Body of pancreas (tissue), 4 donors: ENCODE measurements around the gene CYP4A11. TPM values are rescaled to one million over a fixed set of nuclear protein-coding genes. Genes with fewer than 3 reads are reported as not detected.
"Not testable (repeated sequence)": the region's sequence is repeated elsewhere in the genome, so short reads cannot be mapped to it uniquely, and the experiment has no call there.

Experiments used
- ATAC-seq: fragments of 150-250 bp; one replicate; pipeline ENCODE4 v1.9.1; 2016
- DNase-seq, 4 donors: peaks; one replicate each; pipeline ENCODE4 v3.0.0-alpha.2; 2019
- H3K27ac ChIP-seq, 4 donors: fragments of 200-600 bp; sonication (generic); 1 replicate in 3 of 4; 2 replicates in 1 of 4; pipeline versions ENCODE4 v1.5.1 to v1.6.1; 2016 to 2019; ENCODE audit warnings: mild to moderate bottlenecking in 1 of 4, mixed read lengths in 1 of 4, moderate library complexity in 1 of 4
- H3K27me3 ChIP-seq, 2 donors: fragments of 200-600 bp; sonication (generic); one replicate each; pipeline ENCODE4 v1.6.0; 2016; ENCODE audit warnings: mild to moderate bottlenecking in 1 of 2
- H3K36me3 ChIP-seq, 2 donors: fragments of 200-600 bp; sonication (generic); replicated peaks in 1 of 2; 2 replicates each; pipeline ENCODE4 v1.5.1; 2016; ENCODE audit warnings: low read depth in 2 of 2; ENCODE audit not compliant: insufficient read depth in 1 of 2
- H3K4me1 ChIP-seq: fragments of 200-600 bp; sonication (generic); one replicate; pipeline ENCODE4 v1.6.0; 2016
- H3K4me3 ChIP-seq, 2 donors: fragments of 200-600 bp; sonication (generic); 1 replicate in 1 of 2; 2 replicates in 1 of 2; pipeline ENCODE4 v1.5.1; 2016 to 2019
- H3K9me3 ChIP-seq, 3 donors: fragments of 200-600 bp; sonication (generic); 1 replicate in 2 of 3; 2 replicates in 1 of 3; pipeline ENCODE4 v1.5.1; 2016
- POLR2A ChIP-seq, 3 donors: fragments of 450-650 bp; IDR thresholded peaks; one replicate each; pipeline ENCODE4 v1.6.1; 2016; ENCODE audit warnings: antibody characterized with exemption in 3 of 3, mild to moderate bottlenecking in 2 of 3
- WGBS, 2 donors: methylation state at CpG; one replicate each; pipeline ENCODE4 v1.1.5; 2017; 5-methylcytosine and 5-hydroxymethylcytosine counted together
- intact Hi-C: fragments of 100-400 bp; cut with DNase I; formaldehyde crosslinking; loops from one replicate; pipeline ENCODE4 v1.15.1; 2023
- total RNA-seq, 2 donors: library from RNA; depleted of rRNA; stranded (reverse); fragments of >200 nt; gene quantifications; one replicate each; pipeline ENCODE4 v1.1.0, GENCODE V29; 2016
- TF ChIP-seq, protein P1 (sequence below), 7 experiments: fragments of 450-650 bp in 4 of 7; fragments of 200-600 bp in 3 of 7; sonication (generic) in 3 of 7; IDR thresholded peaks; one replicate each; pipeline ENCODE4 v1.5.1; 2016 to 2019; ENCODE audit warnings: antibody characterized with exemption in 7 of 7

The CYP4A11 gene, protein sequence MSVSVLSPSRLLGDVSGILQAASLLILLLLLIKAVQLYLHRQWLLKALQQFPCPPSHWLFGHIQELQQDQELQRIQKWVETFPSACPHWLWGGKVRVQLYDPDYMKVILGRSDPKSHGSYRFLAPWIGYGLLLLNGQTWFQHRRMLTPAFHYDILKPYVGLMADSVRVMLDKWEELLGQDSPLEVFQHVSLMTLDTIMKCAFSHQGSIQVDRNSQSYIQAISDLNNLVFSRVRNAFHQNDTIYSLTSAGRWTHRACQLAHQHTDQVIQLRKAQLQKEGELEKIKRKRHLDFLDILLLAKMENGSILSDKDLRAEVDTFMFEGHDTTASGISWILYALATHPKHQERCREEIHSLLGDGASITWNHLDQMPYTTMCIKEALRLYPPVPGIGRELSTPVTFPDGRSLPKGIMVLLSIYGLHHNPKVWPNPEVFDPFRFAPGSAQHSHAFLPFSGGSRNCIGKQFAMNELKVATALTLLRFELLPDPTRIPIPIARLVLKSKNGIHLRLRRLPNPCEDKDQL
- total RNA-seq: under 1 TPM in 1 of 2 donors, not detected in 1; 0.78 TPM

DNA sequence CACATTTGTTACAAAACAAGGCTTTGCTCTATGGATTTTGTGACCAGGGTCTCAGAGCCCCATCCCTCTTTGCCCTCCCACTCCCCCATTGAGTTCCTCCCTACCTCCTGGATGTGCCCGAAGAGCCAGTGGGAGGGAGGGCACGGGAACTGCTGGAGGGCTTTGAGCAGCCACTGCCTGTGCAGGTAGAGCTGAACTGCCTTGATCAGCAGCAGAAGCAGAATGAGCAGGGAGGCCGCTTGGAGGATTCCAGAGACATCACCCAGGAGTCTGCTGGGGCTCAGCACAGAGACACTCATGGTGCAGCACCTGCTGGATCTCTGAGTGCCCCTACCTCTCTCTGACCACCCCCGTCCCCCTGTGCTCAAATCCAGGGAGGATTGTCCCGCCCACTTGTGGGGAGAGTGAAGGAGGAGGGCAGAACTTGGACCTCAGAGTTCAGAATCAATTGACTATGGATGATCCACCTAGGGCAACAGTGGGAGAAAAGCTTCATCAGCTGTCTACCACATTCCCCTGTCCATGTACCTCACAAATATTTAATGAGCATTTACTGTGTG lies at the start of gene CYP4A11:
CYP4A11 (minus strand) TSS at position 342 of the 560 bp plus-strand sequence; CDS start at position 299, 43 bp downstream.
- Histone ChIP-seq H3K9me3 (no peaks in the 10 kb centered on the region), H3K4me1 (peaks cover 17% of the 10 kb centered on the region), H3K36me3 (no peaks in the 10 kb centered on the region), H3K4me3 (no peak within 1 kb of the TSS), H3K27ac (peak within 1 kb of the TSS in 3 of 4 donors; percentile 44 to 58 (median 56)), H3K27me3 (no peaks in the 10 kb centered on the region)
- ATAC-seq (no peak), DNase-seq (no peak)
- WGBS, 2 donors: 56 to 70% methylated on average over 5 of the region's 5 CpGs
- intact Hi-C loops: no loop called here
- no peak for TF ChIP-seq POLR2A (IDR thresholded peaks at IDR 0.05)
- TF ChIP-seq, protein P1, sequence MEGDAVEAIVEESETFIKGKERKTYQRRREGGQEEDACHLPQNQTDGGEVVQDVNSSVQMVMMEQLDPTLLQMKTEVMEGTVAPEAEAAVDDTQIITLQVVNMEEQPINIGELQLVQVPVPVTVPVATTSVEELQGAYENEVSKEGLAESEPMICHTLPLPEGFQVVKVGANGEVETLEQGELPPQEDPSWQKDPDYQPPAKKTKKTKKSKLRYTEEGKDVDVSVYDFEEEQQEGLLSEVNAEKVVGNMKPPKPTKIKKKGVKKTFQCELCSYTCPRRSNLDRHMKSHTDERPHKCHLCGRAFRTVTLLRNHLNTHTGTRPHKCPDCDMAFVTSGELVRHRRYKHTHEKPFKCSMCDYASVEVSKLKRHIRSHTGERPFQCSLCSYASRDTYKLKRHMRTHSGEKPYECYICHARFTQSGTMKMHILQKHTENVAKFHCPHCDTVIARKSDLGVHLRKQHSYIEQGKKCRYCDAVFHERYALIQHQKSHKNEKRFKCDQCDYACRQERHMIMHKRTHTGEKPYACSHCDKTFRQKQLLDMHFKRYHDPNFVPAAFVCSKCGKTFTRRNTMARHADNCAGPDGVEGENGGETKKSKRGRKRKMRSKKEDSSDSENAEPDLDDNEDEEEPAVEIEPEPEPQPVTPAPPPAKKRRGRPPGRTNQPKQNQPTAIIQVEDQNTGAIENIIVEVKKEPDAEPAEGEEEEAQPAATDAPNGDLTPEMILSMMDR (IDR thresholded peaks at IDR 0.05): no peak

DNA sequence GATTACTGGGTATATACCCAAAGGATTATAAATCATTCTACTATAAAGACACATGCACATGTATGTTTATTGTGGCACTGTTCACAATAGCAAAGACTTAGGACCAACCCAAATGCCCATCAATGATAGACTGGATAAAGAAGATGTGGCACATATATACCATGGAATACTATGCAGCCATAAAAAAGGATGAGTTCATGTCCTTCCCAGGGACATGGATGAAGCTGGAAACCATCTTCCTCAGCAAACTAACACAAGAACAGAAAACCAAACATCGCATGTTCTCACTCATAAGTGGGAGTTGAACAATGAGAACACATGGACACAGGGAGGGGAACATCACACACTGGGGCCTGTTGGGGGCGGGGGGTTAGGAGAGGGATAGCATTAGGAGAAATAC lies 49.3 kb upstream of the CYP4A11 start:
- H3K9me3 ChIP-seq, ATAC-seq, H3K36me3 ChIP-seq, H3K4me1 ChIP-seq, H3K4me3 ChIP-seq, DNase-seq, H3K27me3 ChIP-seq, H3K27ac ChIP-seq, intact Hi-C loops: not testable (repeated sequence)
- WGBS, 2 donors: 63 to 71% methylated on average over 2 of the region's 2 CpGs

DNA sequence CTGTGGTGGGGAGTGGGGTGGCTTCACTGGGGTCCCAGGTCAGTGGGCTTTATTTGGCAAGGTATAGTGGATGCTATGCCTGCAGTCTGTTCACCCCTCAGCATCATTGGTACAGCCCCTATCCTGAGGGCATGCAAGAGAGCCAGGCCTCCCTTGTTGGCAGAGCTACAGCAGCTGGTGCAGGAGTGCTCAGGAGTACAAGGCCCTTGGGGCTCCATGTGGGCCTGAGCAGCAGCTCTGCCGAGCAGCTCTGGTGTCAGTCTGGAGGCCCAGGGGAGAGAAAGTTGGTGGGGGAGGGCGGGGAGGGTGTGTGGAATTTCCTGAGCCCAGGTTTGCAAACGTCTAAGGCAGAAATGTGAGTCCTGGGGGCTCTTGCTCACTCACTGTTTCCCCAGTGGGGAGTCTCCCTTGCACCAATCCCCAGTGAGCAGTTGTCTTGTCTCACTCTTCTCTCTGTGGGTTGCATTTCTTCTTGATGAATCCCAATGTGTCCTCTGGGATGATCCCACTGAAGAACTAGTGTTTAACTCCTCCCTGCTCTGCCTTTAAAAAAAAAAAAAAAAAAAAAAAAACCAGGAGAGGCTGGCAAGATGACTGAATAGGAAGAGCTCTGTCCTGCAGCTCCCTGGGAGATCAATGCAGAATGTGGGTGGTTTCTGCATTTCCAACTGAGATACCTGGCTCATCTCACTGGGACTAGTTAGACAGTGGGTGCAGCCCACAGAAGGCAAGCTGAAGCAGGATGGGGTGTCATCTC lies 42.7 kb upstream of the CYP4A11 start:
- Histone ChIP-seq H3K27me3 (no peaks in the 10 kb centered on the region), H3K4me1 (no peaks in the 10 kb centered on the region), H3K36me3 (no peaks in the 10 kb centered on the region), H3K9me3 (no peaks in the 10 kb centered on the region), H3K27ac (no peak overlapping the region), H3K4me3 (no peak overlapping the region)
- no peak for ATAC-seq
- DNase-seq: no peak
- TF ChIP-seq, protein P1 (IDR thresholded peaks at IDR 0.05): no peak
- TF ChIP-seq POLR2A (IDR thresholded peaks at IDR 0.05): no peak
- intact Hi-C loops: no loop called here
- WGBS, 2 donors: 33 to 46% methylated on average over 3 of the region's 3 CpGs

DNA sequence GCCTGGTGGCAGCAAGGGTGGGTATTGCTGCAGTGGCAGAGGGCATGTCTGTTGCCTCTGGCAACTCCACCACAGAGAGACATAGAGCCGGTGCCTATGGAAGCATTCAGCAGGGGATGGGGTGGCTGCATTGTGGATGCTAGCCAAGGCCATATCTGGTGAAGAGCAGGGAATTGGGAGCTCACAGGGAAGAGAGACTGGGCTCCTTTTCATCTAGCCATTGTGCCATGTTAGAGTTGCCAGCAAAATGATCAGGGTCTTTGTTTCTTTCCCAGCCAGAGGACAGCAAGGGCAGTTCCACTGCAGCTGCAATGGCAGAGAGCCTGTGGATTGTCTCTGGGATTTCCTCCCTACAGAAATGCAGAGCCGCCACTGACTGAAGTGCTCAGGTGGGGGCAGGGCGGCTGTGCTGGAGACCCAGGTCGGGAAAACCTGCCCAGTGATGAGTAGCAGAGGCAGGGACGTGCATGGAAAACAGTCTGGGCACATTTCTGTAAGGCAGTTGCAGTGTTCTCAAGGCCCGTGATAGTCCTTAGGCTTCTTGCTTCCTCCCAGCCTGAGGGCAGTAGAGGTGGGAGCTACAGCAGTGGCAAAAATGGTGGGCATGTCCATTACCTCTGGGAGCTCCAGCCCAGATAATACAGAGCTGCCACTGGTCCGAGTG lies 42.0 kb upstream of the CYP4A11 start:
- whole genome bisulfite sequencing, 2 donors: 41 to 64% methylated on average over 7 of the region's 7 CpGs
- Histone ChIP-seq H3K27me3 (no peaks in the 10 kb centered on the region), H3K4me1 (no peaks in the 10 kb centered on the region), H3K27ac (no peak overlapping the region), H3K4me3 (no peak overlapping the region), H3K36me3 (no peaks in the 10 kb centered on the region), H3K9me3 (no peaks in the 10 kb centered on the region)
- no peak for TF ChIP-seq POLR2A (IDR thresholded peaks at IDR 0.05)
- TF ChIP-seq, protein P1 (IDR thresholded peaks at IDR 0.05): no peak
- ATAC-seq (no peak), DNase-seq (no peak)
- intact Hi-C loops: no loop called here
